Gastrocnemius medialis (tissue), 4 donors: ENCODE measurements around the gene TEAD2. TPM values are rescaled to one million over a fixed set of nuclear protein-coding genes. Genes with fewer than 3 reads are reported as not detected.

Experiments
- ATAC-seq, 2 donors: fragments of 150-250 bp; one replicate each; pipeline ENCODE4 v1.9.1; 2016
- DNase-seq, 2 donors: peaks; one replicate each; pipeline ENCODE4 v3.0.0-alpha.2; 2019
- H3K27ac ChIP-seq, 4 donors: fragments of 200-600 bp; sonication (generic); 1 replicate in 1 of 4; 2 replicates in 3 of 4; pipeline ENCODE4 v1.5.1; 2016 to 2018; ENCODE audit warnings: mild to moderate bottlenecking in 2 of 4, moderate library complexity in 1 of 4
- H3K27me3 ChIP-seq, 3 donors: fragments of 200-600 bp; sonication (generic) in 2 of 3; 1 replicate in 1 of 3; 2 replicates in 2 of 3; pipeline versions ENCODE4 v1.5.1 to v1.6.0; 2016 to 2019; ENCODE audit warnings: mild to moderate bottlenecking in 1 of 3, moderate library complexity in 1 of 3
- H3K36me3 ChIP-seq, 2 donors: fragments of 200-600 bp; sonication (generic) in 1 of 2; one replicate each; pipeline ENCODE4 v1.5.1; 2017 to 2018
- H3K4me1 ChIP-seq, 2 donors: fragments of 200-600 bp; sonication (generic) in 1 of 2; one replicate each; pipeline ENCODE4 v1.5.1; 2016 to 2017; ENCODE audit warnings: mild to moderate bottlenecking in 2 of 2
- H3K4me3 ChIP-seq, 4 donors: fragments of 200-600 bp; sonication (generic) in 3 of 4; 1 replicate in 1 of 4; 2 replicates in 3 of 4; pipeline ENCODE4 v1.5.1; 2016 to 2019; ENCODE audit warnings: mild to moderate bottlenecking in 2 of 4
- H3K9me3 ChIP-seq, 3 donors: fragments of 200-600 bp; sonication (generic) in 2 of 3; 1 replicate in 1 of 3; 2 replicates in 2 of 3; pipeline ENCODE4 v1.5.1; 2016 to 2019
- CTCF ChIP-seq, 5 experiments: fragments of 450-650 bp in 3 of 5; fragments of 200-600 bp in 2 of 5; sonication (generic) in 2 of 5; IDR thresholded peaks in 4 of 5; conservative IDR thresholded peaks in 1 of 5; 1 replicate in 4 of 5; 2 replicates in 1 of 5; pipeline ENCODE4 v1.5.1; 2016 to 2019; ENCODE audit warnings: antibody characterized with exemption in 5 of 5, mild to moderate bottlenecking in 3 of 5, moderate library complexity in 3 of 5
- POLR2A ChIP-seq, 2 donors: fragments of 450-650 bp; IDR thresholded peaks; one replicate each; pipeline ENCODE4 v1.6.1; 2017; ENCODE audit warnings: antibody characterized with exemption in 2 of 2, mild to moderate bottlenecking in 2 of 2, moderate library complexity in 2 of 2
- in situ Hi-C, 4 donors: fragments of 200-750 bp; cut with MboI; loops; one replicate each; pipeline versions ENCODE4 v1.15.0 to v1.8.0; 2017; ENCODE audit warnings: low sequenced_read_pairs in 4 of 4
- intact Hi-C: fragments of 100-400 bp; cut with DNase I; formaldehyde crosslinking; loops from one replicate; pipeline ENCODE4 v1.15.1; 2023; ENCODE audit warnings: low total_unique reads
- total RNA-seq, 4 donors: library from RNA; depleted of rRNA; stranded (reverse); fragments of >200 nt; gene quantifications; one replicate each; pipeline versions ENCODE4 v1.1.0 to v1.2.3, GENCODE V29; 2016

Gene TEAD2
- total RNA-seq, 4 donors from 2014 or later, result 6.1 to 12.6 (median 9.5) TPM

- H3K36me3 ChIP-seq, result no peaks in the 10 kb centered on the region
- no peaks in the 10 kb centered on the region for H3K4me1 ChIP-seq
- H3K27me3 ChIP-seq, result peaks cover 0 to 5% (median 2%) of the 10 kb centered on the region in 3 donors
- TF ChIP-seq CTCF (IDR thresholded peaks at IDR 0.05 in 4 of 5, conservative IDR thresholded peaks at IDR 0.05 in 1 of 5) (no peak), POLR2A (IDR thresholded peaks at IDR 0.05) (no peak)
- H3K27ac ChIP-seq, result no peak overlapping the region
- intact Hi-C loops (no loop called here), in situ Hi-C loops (loop anchor here in 2 of 4 donors (10.0 to 25.0 kb wide), 2 partner anchors 46 to 138 kb away; partner anchors contain the start of genes RCN3 (in 1 of the 2) and SLC17A7 (in 1 of the 2))
- DNase-seq, result no peak
- ATAC-seq, result no peak
- H3K4me3 ChIP-seq, result no peak overlapping the region
- H3K9me3 ChIP-seq, result no peaks in the 10 kb centered on the region
These were observed 36.7 kb upstream of the TEAD2 start for GRCh38 chr19:49398931-49399330.

GRCh38 chr19:49398001-49398615 lies 35.9 kb upstream of the TEAD2 start:
- in situ Hi-C loops (loop anchor here in 2 of 4 donors (10.0 to 25.0 kb wide), 2 partner anchors 47 to 139 kb away; partner anchors contain the start of genes RCN3 (in 1 of the 2) and SLC17A7 (in 1 of the 2)), intact Hi-C loops (no loop called here)
- H3K9me3 ChIP-seq, result no peaks in the 10 kb centered on the region
- TF ChIP-seq POLR2A (IDR thresholded peaks at IDR 0.05) (no peak), CTCF (IDR thresholded peaks at IDR 0.05 in 4 of 5, conservative IDR thresholded peaks at IDR 0.05 in 1 of 5) (no peak)
- no peak overlapping the region for H3K4me3 ChIP-seq
- ATAC-seq, result no peak
- no peak overlapping the region for H3K27ac ChIP-seq
- H3K27me3 ChIP-seq, result peaks cover 0 to 5% (median 2%) of the 10 kb centered on the region in 3 donors
- H3K36me3 ChIP-seq, result no peaks in the 10 kb centered on the region
- DNase-seq, result no peak
- H3K4me1 ChIP-seq, result no peaks in the 10 kb centered on the region

GRCh38 chr19:49396738-49397505 lies 34.7 kb upstream of the TEAD2 start:
- ATAC-seq (no peak), DNase-seq (no peak)
- Histone ChIP-seq H3K4me3 (no peak overlapping the region), H3K9me3 (no peaks in the 10 kb centered on the region), H3K36me3 (no peaks in the 10 kb centered on the region), H3K27me3 (peaks cover 0 to 5% (median 2%) of the 10 kb centered on the region in 3 donors), H3K4me1 (no peaks in the 10 kb centered on the region), H3K27ac (no peak overlapping the region)
- TF ChIP-seq CTCF (IDR thresholded peaks at IDR 0.05 in 4 of 5, conservative IDR thresholded peaks at IDR 0.05 in 1 of 5) (no peak), POLR2A (IDR thresholded peaks at IDR 0.05) (no peak)
- in situ Hi-C loops, result loop anchor here in 2 of 4 donors (10.0 to 25.0 kb wide), 2 partner anchors 48 to 140 kb away; partner anchors contain the start of genes RCN3 (in 1 of the 2) and SLC17A7 (in 1 of the 2)
- intact Hi-C loops, result no loop called here

- ATAC-seq (no peak), DNase-seq (no peak)
- intact Hi-C loops (no loop called here), in situ Hi-C loops (loop anchor here in 2 of 4 donors (10.0 to 25.0 kb wide), 2 partner anchors 49 to 142 kb away; partner anchors contain the start of genes RCN3 (in 1 of the 2) and SLC17A7 (in 1 of the 2))
- Histone ChIP-seq H3K4me3 (no peak overlapping the region), H3K9me3 (no peaks in the 10 kb centered on the region), H3K27me3 (peaks cover 0 to 5% (median 2%) of the 10 kb centered on the region in 3 donors), H3K36me3 (no peaks in the 10 kb centered on the region), H3K4me1 (no peaks in the 10 kb centered on the region), H3K27ac (no peak overlapping the region)
- no peak for TF ChIP-seq CTCF (IDR thresholded peaks at IDR 0.05 in 4 of 5, conservative IDR thresholded peaks at IDR 0.05 in 1 of 5)
- no peak for TF ChIP-seq POLR2A (IDR thresholded peaks at IDR 0.05)
These were observed 33.6 kb upstream of the TEAD2 start for GRCh38 chr19:49395581-49396407.
